ENCODE measurements around the gene HPS4.

Gene HPS4

GRCh38 chr22:26514419-26515161, 31.0 kb upstream of the HPS4 start:
- Histone ChIP-seq H3K9me3 (no peaks in the 10 kb centered on the region), H3K4me3 (no peak overlapping the region), H3K27me3 (ENCODE audit: low read depth) (no peaks in the 10 kb centered on the region), H3K36me3 (replicated peaks) (peaks cover 15% of the 10 kb centered on the region), H3K4me1 (peaks cover 16% of the 10 kb centered on the region)
- in situ Hi-C loops (cut with MboI; ENCODE audit: low sequenced_read_pairs) = no loop called here
- DNase-seq (ENCODE audit: low spot score in 2 of 2) = no peak

DNA sequence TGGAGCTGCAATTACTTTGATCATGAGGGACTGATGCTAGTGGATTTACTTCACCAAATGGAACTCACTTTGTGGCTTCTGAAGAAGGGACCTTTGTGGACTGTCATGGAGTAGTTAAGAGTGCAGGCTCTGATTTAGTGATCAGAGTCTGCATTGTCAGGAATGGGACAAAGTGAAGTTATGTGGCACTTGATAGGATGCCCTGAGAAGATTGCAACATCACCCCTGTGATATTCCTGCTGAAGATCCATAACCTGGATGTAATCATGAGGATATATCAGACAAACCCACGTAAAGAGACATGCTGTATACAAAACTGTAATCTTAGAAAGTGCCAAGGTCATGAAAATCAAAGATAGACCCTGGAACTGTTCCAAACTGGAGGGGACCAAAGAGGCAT, 30.3 kb upstream of the HPS4 start:
- Histone ChIP-seq H3K4me1 (peaks cover 16% of the 10 kb centered on the region), H3K9me3 (no peaks in the 10 kb centered on the region), H3K36me3 (replicated peaks) (peaks cover 22% of the 10 kb centered on the region), H3K27me3 (ENCODE audit: low read depth) (no peaks in the 10 kb centered on the region), H3K4me3 (peak overlapping the region; percentile 97)
- in situ Hi-C loops (cut with MboI; ENCODE audit: low sequenced_read_pairs) = no loop called here
- no peak for DNase-seq (ENCODE audit: low spot score in 2 of 2)

- peaks cover 31% of the 10 kb centered on the region for H3K36me3 ChIP-seq (replicated peaks)
- peaks cover 16% of the 10 kb centered on the region for H3K4me1 ChIP-seq
- H3K27me3 ChIP-seq (ENCODE audit: low read depth) = no peaks in the 10 kb centered on the region
- H3K4me3 ChIP-seq = peak within 1 kb of the TSS; percentile 97
- no peaks in the 10 kb centered on the region for H3K9me3 ChIP-seq
- DNase-seq (ENCODE audit: low spot score in 2 of 2) = peak; percentile 83 to 96
- in situ Hi-C loops (cut with MboI; ENCODE audit: low sequenced_read_pairs) = no loop called here
These were observed 28.7 kb upstream of the HPS4 start, which contains the start of gene TFIP11 for GRCh38 chr22:26512149-26512793. Gene TFIP11, minus strand, starts transcription at chr22:26512473. Its CDS starts 2,201 bp downstream, at chr22:26510272.

DNA sequence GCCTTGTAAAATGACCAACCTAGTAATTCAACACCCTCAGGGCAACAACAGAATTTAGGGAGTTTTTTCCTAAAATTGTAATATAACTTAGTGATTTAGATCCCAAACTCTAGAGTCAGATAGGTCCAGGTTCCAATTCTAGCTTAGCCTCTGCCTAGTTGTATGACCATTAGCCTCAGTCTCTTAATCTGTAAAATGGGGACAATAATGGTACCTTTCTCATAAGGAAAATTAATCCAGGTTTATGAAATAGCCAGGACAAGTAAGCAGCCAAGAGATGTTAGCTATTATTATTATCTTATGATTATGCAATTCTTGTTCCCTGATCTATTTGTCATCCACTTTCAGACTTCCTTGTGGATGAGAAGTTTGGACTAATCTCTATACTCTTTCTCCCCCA, 24.6 kb upstream of the HPS4 start:
- DNase-seq (ENCODE audit: low spot score in 2 of 2) = no peak
- Histone ChIP-seq H3K36me3 (replicated peaks) (peaks cover 67% of the 10 kb centered on the region), H3K9me3 (no peaks in the 10 kb centered on the region), H3K4me3 (no peak overlapping the region), H3K27me3 (ENCODE audit: low read depth) (no peaks in the 10 kb centered on the region), H3K4me1 (peaks cover 11% of the 10 kb centered on the region)
- in situ Hi-C loops (cut with MboI; ENCODE audit: low sequenced_read_pairs) = no loop called here

DNA sequence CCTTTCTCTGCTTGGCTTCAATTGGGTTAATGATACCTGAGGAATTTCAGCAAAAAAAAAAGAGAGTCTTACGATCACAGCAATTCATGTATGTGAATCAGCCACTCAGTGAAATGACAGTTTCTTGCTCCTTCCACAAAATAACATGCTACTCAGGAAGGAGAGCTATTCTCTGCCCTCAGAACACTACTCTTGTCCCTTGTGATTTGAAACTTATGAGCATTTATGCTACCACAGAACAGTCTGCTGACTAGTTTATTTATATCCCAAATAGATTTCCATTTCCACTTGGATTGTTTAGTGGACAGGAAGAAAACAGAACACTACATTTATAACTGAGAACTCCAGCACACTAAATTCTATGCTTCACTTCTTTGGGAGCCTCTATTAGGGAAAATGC, 20.2 kb upstream of the HPS4 start:
- H3K4me3 ChIP-seq = no peak overlapping the region
- in situ Hi-C loops (cut with MboI; ENCODE audit: low sequenced_read_pairs) = no loop called here
- no peaks in the 10 kb centered on the region for H3K27me3 ChIP-seq (ENCODE audit: low read depth)
- H3K9me3 ChIP-seq = no peaks in the 10 kb centered on the region
- no peak for DNase-seq (ENCODE audit: low spot score in 2 of 2)
- H3K4me1 ChIP-seq = no peaks in the 10 kb centered on the region
- H3K36me3 ChIP-seq (replicated peaks) = peaks cover 74% of the 10 kb centered on the region

GRCh38 chr22:26502688-26503561, 19.3 kb upstream of the HPS4 start:
- Histone ChIP-seq H3K27me3 (ENCODE audit: low read depth) (no peaks in the 10 kb centered on the region), H3K4me3 (no peak overlapping the region), H3K9me3 (no peaks in the 10 kb centered on the region), H3K36me3 (replicated peaks) (peaks cover 74% of the 10 kb centered on the region), H3K4me1 (no peaks in the 10 kb centered on the region)
- in situ Hi-C loops (cut with MboI; ENCODE audit: low sequenced_read_pairs) = no loop called here
- peak in 1 of 2 experiments; percentile 53 for DNase-seq (ENCODE audit: low spot score in 2 of 2)

DNA sequence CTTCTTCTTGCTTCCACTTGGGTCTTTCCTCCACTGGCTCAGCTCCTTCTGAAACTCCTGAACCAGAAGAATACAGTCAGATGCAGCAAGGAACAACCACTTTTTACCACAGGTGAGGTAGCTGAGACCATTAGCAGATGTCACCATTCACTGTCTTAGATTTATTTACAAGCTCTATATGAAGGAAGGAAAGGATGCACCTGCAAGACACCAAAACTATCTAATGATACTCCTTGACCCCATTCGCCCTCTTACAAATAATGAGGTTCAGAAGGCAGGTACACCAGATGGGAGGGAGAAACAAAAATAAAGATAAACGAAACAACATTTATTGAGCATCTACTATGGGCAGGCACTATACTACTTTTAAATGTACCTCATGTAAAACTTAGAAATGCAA, 18.4 kb upstream of the HPS4 start:
- peaks cover 74% of the 10 kb centered on the region for H3K36me3 ChIP-seq (replicated peaks)
- in situ Hi-C loops (cut with MboI; ENCODE audit: low sequenced_read_pairs) = no loop called here
- H3K4me1 ChIP-seq = no peaks in the 10 kb centered on the region
- no peaks in the 10 kb centered on the region for H3K27me3 ChIP-seq (ENCODE audit: low read depth)
- no peak overlapping the region for H3K4me3 ChIP-seq
- DNase-seq (ENCODE audit: low spot score in 2 of 2) = no peak
- H3K9me3 ChIP-seq = no peaks in the 10 kb centered on the region

GRCh38 chr22:26499188-26499703, 15.7 kb upstream of the HPS4 start:
- Histone ChIP-seq H3K4me3 (no peak overlapping the region), H3K36me3 (replicated peaks) (peaks cover 72% of the 10 kb centered on the region)
- in situ Hi-C loops (cut with MboI; ENCODE audit: low sequenced_read_pairs) = no loop called here

GRCh38 chr22:26496456-26496855, 12.9 kb upstream of the HPS4 start:
- H3K36me3 ChIP-seq (replicated peaks) = peaks cover 76% of the 10 kb centered on the region
- no peak overlapping the region for H3K4me3 ChIP-seq
- H3K4me1 ChIP-seq = no peaks in the 10 kb centered on the region
- in situ Hi-C loops (cut with MboI; ENCODE audit: low sequenced_read_pairs) = no loop called here
- no peaks in the 10 kb centered on the region for H3K9me3 ChIP-seq
- DNase-seq (ENCODE audit: low spot score in 2 of 2) = no peak
- no peaks in the 10 kb centered on the region for H3K27me3 ChIP-seq (ENCODE audit: low read depth)

More at GRCh38 chr22:26499188-26499703, 15.7 kb upstream of the HPS4 start:
- Histone ChIP-seq H3K9me3 (no peaks in the 10 kb centered on the region), H3K4me1 (no peaks in the 10 kb centered on the region), H3K27me3 (ENCODE audit: low read depth) (no peaks in the 10 kb centered on the region)
- DNase-seq (ENCODE audit: low spot score in 2 of 2) = no peak

DNA sequence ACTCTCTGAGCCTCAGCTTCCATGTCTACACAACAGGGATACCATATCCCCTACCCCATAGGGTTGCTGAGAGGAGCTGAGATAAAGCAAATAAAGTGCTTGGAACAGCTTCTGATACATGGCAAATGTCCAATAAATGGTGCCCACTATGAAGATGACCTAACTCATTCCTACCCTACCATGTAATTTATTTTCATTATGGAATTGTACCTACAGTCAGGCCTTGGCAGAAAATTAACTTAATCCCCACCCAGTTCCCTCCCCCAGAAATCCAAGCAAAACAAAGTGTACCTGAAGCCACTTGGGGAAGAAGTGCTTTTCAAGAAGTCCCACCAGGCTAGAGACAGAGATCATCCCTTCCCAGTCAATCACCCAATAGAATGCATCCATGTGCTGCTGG, 10.9 kb upstream of the HPS4 start:
- no peaks in the 10 kb centered on the region for H3K27me3 ChIP-seq (ENCODE audit: low read depth)
- in situ Hi-C loops (cut with MboI; ENCODE audit: low sequenced_read_pairs) = no loop called here
- H3K4me1 ChIP-seq = no peaks in the 10 kb centered on the region
- H3K9me3 ChIP-seq = no peaks in the 10 kb centered on the region
- H3K36me3 ChIP-seq (replicated peaks) = peaks cover 81% of the 10 kb centered on the region
- DNase-seq (ENCODE audit: low spot score in 2 of 2) = no peak
- H3K4me3 ChIP-seq = no peak overlapping the region

- Histone ChIP-seq H3K36me3 (replicated peaks) (peaks cover 81% of the 10 kb centered on the region), H3K9me3 (no peaks in the 10 kb centered on the region), H3K4me3 (no peak overlapping the region), H3K4me1 (no peaks in the 10 kb centered on the region), H3K27me3 (ENCODE audit: low read depth) (no peaks in the 10 kb centered on the region)
- in situ Hi-C loops (cut with MboI; ENCODE audit: low sequenced_read_pairs) = no loop called here
- no peak for DNase-seq (ENCODE audit: low spot score in 2 of 2)
These were observed 8.6 kb upstream of the HPS4 start for GRCh38 chr22:26492220-26492619.

- H3K4me3 ChIP-seq = no peak overlapping the region
- H3K36me3 ChIP-seq (replicated peaks) = peaks cover 64% of the 10 kb centered on the region
- peaks cover 7% of the 10 kb centered on the region for H3K4me1 ChIP-seq
- DNase-seq (ENCODE audit: low spot score in 2 of 2) = no peak
- in situ Hi-C loops (cut with MboI; ENCODE audit: low sequenced_read_pairs) = no loop called here
- H3K9me3 ChIP-seq = no peaks in the 10 kb centered on the region
- H3K27me3 ChIP-seq (ENCODE audit: low read depth) = no peaks in the 10 kb centered on the region
These were observed 6.0 kb upstream of the HPS4 start for GRCh38 chr22:26489447-26490036.

DNA sequence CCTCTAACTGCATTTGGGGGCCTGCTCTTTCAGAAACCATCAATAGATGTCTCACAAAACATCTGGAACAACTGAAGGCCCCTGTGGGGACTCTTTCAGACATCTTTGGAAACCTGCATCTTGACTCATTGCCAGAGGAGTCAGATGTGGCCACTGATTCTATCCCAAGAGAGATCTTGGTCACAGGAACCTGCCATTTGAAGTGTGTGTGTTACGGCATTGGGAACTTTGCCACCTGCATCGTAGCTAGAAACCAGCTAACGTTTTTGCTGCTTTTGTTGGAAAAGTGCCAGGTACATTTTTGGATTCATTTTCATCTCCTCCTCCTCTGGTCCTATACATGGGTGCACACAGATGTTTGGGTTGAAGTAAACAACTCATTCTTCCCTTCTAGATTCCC, 4.4 kb upstream of the HPS4 start:
- Histone ChIP-seq H3K36me3 (replicated peaks) (peaks cover 54% of the 10 kb centered on the region), H3K27me3 (ENCODE audit: low read depth) (no peaks in the 10 kb centered on the region), H3K4me3 (no peak overlapping the region), H3K4me1 (peaks cover 10% of the 10 kb centered on the region), H3K9me3 (no peaks in the 10 kb centered on the region)
- in situ Hi-C loops (cut with MboI; ENCODE audit: low sequenced_read_pairs) = no loop called here
- no peak for DNase-seq (ENCODE audit: low spot score in 2 of 2)
